GM12864 (cell line): Measurements from ENCODE around the gene HNRNPK.

Source experiments
- DNase-seq: peaks from one replicate; pipeline ENCODE4 v3.0.0-alpha.2; 2011; ENCODE audit warnings: low read depth
- H3K4me3 ChIP-seq: 2 replicates; pipeline ENCODE4 v1.5.1; 2011; ENCODE audit warnings: mild to moderate bottlenecking, low read depth, low read length, control low read depth
- CTCF ChIP-seq: IDR thresholded peaks from 2 replicates; pipeline ENCODE4 v1.5.1; 2011; ENCODE audit warnings: low read depth, mild to moderate bottlenecking, moderate library complexity, low read length, control low read depth, inconsistent platforms; ENCODE audit errors: missing control alignments

Gene HNRNPK

GRCh38 chr9:83987402-83987791, 7.4 kb upstream of the HNRNPK start:
- TF ChIP-seq CTCF, result no peak
- no peak overlapping the region for H3K4me3 ChIP-seq
- DNase-seq, result no peak

GRCh38 chr9:83986765-83987401, 6.9 kb upstream of the HNRNPK start:
- TF ChIP-seq CTCF, result no peak
- DNase-seq, result no peak
- no peak overlapping the region for H3K4me3 ChIP-seq

GRCh38 chr9:83986195-83986594, 6.2 kb upstream of the HNRNPK start:
- TF ChIP-seq CTCF, result no peak
- H3K4me3 ChIP-seq, result no peak overlapping the region
- no peak for DNase-seq

GRCh38 chr9:83981126-83981871, 1.3 kb upstream of the HNRNPK start:
- no peak for DNase-seq
- no peak for TF ChIP-seq CTCF
- peak overlapping the region; percentile 67 for H3K4me3 ChIP-seq

- peak; percentile 93 for DNase-seq
- no peak for TF ChIP-seq CTCF
- peak within 1 kb of the TSS; percentile 67 for H3K4me3 ChIP-seq
Observed at GRCh38 chr9:83980395-83981125, 545 bp upstream of the HNRNPK start, which contains the start of gene RMI1. Gene RMI1, plus strand, starts transcription at chr9:83980805. Its CDS starts 20,182 bp downstream, at chr9:84000987.

- H3K4me3 ChIP-seq, result peak overlapping the region; percentile 67
- peak; percentile 55 for DNase-seq
- no peak for TF ChIP-seq CTCF
Observed at GRCh38 chr9:83978992-83979811, 813 bp downstream of the HNRNPK start.
